BLaER1 treated with 17β-estradiol and CSF1 and Interleukin-3, amounts not matched to agents 10 nM and 100 nM (cell line): Measurements from ENCODE around the gene MANBA.

Experiments used
- H3K27ac ChIP-seq, 11 experiments: shearing (Covaris generic); formaldehyde crosslinking; 2 replicates each; pipeline ENCODE4 v1.8.1; 2022
- H3K27me3 ChIP-seq, 11 experiments: shearing (Covaris generic); formaldehyde crosslinking; 2 replicates each; pipeline ENCODE4 v1.8.1; 2022
- H3K36me3 ChIP-seq, 11 experiments: shearing (Covaris generic); formaldehyde crosslinking; 2 replicates each; pipeline ENCODE4 v1.8.1; 2022
- H3K4me1 ChIP-seq, 10 experiments: shearing (Covaris generic); formaldehyde crosslinking; 2 replicates each; pipeline ENCODE4 v1.8.1; 2022
- H3K4me2 ChIP-seq, 11 experiments: shearing (Covaris generic); formaldehyde crosslinking; 2 replicates each; pipeline ENCODE4 v1.8.1; 2022
- H3K4me3 ChIP-seq, 10 experiments: shearing (Covaris generic); formaldehyde crosslinking; 2 replicates each; pipeline ENCODE4 v1.8.1; 2022
- H3K9ac ChIP-seq, 11 experiments: shearing (Covaris generic); formaldehyde crosslinking; 2 replicates each; pipeline ENCODE4 v1.8.1; 2022
- H3K9me3 ChIP-seq, 11 experiments: shearing (Covaris generic); formaldehyde crosslinking; replicated peaks in 1 of 11; 2 replicates each; pipeline ENCODE4 v1.8.1; 2022
- H4K20me1 ChIP-seq, 11 experiments: shearing (Covaris generic); formaldehyde crosslinking; 2 replicates each; pipeline ENCODE4 v1.8.1; 2022
- Cebpa-rat ChIP-seq, 11 experiments: shearing (Covaris generic); IDR thresholded peaks; 2 replicates each; pipeline ENCODE4 v1.8.1; 2022

The MANBA gene

DNA sequence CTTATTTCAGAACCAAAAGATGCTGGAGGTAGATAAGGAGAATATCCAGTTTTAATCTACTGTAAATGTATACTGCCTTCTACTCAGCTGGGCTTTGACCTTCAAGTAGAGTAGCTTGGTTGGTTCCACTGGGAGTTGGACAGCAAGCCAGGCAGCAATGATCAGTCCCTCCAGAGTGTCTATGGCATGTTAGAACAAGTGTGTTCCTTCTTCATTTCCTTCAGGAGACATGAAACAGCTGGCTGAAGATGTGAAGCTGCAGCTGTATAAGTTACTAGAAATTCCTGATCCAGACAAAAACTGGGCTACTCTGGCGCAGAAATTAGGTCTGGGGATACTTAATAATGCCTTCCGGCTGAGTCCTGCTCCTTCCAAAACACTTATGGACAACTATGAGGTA is 148.6 kb downstream of the MANBA start:
- Histone ChIP-seq H3K9ac (peak overlapping the region in 5 of 11 experiments; percentile 2 to 63 (median 24); a peak in 3 of 22 replicates), H3K4me3 (no peak overlapping the region), H3K27me3 (no peaks in the 10 kb centered on the region), H3K36me3 (peaks cover 91 to 100% (median 98%) of the 10 kb centered on the region in 11 experiments), H4K20me1 (peaks cover 0 to 34% (median 0%) of the 10 kb centered on the region in 11 experiments; a peak in 1 of 22 replicates), H3K4me2 (peak overlapping the region; percentile 59 to 86 (median 70)), H3K27ac (peak overlapping the region in 6 of 11 experiments; percentile 33 to 73 (median 56); a peak in 6 of 22 replicates), H3K4me1 (peaks cover 43 to 64% (median 54%) of the 10 kb centered on the region in 10 experiments), H3K9me3 (no peaks in the 10 kb centered on the region)
- TF ChIP-seq Cebpa-rat (IDR thresholded peaks at IDR 0.05) = no peak

DNA sequence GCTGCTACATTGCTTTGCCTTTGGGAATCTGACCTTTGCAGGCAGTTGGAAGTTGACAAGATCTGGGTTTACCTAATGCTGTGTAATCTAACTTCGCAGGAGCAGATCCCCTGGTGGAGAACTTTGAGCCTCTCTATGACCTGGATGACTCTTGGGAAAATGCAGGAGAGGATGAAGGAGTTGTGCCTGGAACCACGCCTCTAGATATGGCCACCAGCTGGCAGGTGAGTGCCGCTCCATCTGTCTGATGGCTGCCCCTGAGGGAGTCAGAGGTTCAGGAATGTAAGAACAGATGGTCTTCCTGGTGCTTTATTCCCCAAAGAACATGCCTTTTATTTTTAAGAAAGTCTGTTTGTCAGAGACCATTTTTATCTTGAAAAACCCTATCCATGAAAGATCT is 150.3 kb downstream of the MANBA start:
- peaks cover 43 to 60% (median 52%) of the 10 kb centered on the region in 10 experiments for H3K4me1 ChIP-seq

DNA sequence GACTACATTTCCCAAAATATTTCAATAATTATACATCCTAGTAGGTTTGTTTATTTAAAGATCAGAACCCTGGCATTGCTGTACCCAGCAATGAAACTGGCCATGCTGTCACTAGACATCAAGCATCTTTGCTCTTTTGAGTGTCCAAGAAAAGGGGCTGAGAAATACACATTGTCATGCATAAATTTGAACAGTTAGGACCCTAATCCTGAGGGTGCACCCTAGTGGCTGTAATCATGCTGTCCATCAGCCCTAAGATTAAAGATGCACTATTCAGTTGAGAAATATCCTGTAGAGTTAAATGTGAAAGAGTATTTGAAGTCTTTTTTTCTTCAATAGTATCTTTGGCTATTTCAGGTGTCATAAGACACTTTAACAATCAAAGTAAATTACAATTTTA is 150.8 kb downstream of the MANBA start:
- Histone ChIP-seq H3K27ac (no peak overlapping the region), H3K4me2 (peak overlapping the region in 6 of 11 experiments; percentile 35 to 86 (median 66); a peak in 10 of 22 replicates), H3K9ac (no peak overlapping the region), H4K20me1 (peaks cover 0 to 34% (median 0%) of the 10 kb centered on the region in 11 experiments; a peak in 1 of 22 replicates), H3K4me1 (peaks cover 40 to 60% (median 50%) of the 10 kb centered on the region in 10 experiments), H3K4me3 (no peak overlapping the region), H3K27me3 (no peaks in the 10 kb centered on the region), H3K36me3 (peaks cover 91 to 100% (median 98%) of the 10 kb centered on the region in 11 experiments), H3K9me3 (no peaks in the 10 kb centered on the region)
- no peak for TF ChIP-seq Cebpa-rat (IDR thresholded peaks at IDR 0.05)

More for the DNA sequence above, 150.3 kb downstream of the MANBA start:
- peaks cover 91 to 100% (median 98%) of the 10 kb centered on the region in 11 experiments for H3K36me3 ChIP-seq
- peaks cover 0 to 34% (median 0%) of the 10 kb centered on the region in 11 experiments; a peak in 1 of 22 replicates for H4K20me1 ChIP-seq
- no peak overlapping the region for H3K4me3 ChIP-seq
- H3K9ac ChIP-seq = peak overlapping the region in 1 of 11 experiments; percentile 26; a peak in 2 of 22 replicates
- no peaks in the 10 kb centered on the region for H3K9me3 ChIP-seq
- no peaks in the 10 kb centered on the region for H3K27me3 ChIP-seq
- TF ChIP-seq Cebpa-rat (IDR thresholded peaks at IDR 0.05) = no peak
- H3K4me2 ChIP-seq = peak overlapping the region in 6 of 11 experiments; percentile 35 to 86 (median 66); a peak in 12 of 22 replicates
- H3K27ac ChIP-seq = peak overlapping the region in 1 of 11 experiments; percentile 6; a peak in 1 of 22 replicates

DNA sequence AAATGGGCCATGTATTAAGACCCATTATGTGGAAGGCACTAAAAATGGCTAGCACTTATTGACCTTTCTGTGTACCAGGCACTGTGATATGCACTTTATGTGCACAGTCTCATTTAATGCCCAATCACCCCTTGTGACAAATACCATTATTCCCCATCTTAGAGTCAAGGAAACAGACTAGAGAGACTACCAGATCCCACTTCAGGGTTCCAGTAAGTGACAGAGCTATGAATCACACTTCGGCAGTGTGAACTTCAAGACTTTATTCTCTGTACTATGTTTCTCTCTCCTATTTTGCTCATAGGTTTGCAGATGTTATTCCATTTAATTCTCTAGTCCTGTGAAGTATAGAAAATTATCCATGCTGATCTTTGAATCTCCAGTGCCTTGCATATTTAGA is 152.6 kb downstream of the MANBA start:
- Histone ChIP-seq H3K9ac (no peak overlapping the region), H3K4me1 (peaks cover 22 to 41% (median 35%) of the 10 kb centered on the region in 10 experiments), H3K4me2 (no peak overlapping the region), H3K27ac (no peak overlapping the region), H3K36me3 (peaks cover 91 to 100% (median 98%) of the 10 kb centered on the region in 11 experiments), H4K20me1 (peaks cover 0 to 26% (median 0%) of the 10 kb centered on the region in 11 experiments; a peak in 2 of 22 replicates), H3K27me3 (no peaks in the 10 kb centered on the region), H3K9me3 (no peaks in the 10 kb centered on the region), H3K4me3 (no peak overlapping the region)
- TF ChIP-seq Cebpa-rat (IDR thresholded peaks at IDR 0.05) = no peak

DNA sequence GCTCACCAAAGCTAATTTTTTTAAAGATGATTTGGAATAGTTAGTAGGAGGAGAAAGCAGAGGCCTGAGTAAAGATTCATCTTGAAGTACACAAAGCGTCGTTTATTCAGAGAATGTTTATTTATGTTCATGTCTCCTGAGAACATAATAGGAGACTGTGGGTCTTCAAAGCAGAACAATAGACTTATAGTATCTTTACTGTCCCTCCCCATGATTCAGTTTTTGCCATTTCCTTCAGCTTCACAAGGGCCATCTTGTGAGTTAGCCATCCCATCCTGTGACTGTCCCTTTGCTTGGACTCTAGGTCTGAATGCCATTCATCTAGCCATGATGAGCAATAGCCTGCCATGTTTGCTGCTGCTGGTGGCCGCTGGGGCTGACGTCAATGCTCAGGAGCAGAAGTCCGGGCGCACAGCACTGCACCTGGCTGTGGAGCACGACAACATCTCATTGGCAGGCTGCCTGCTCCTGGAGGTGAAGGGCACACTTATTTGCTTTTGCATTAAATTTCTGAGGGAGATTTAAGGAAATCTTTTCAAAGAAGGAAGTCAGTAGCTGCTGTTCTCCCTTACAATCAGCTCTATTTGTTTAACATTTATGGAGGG is 153.8 kb downstream of the MANBA start:
- H3K27me3 ChIP-seq = no peaks in the 10 kb centered on the region
- peaks cover 9 to 29% (median 23%) of the 10 kb centered on the region in 10 experiments for H3K4me1 ChIP-seq
- no peak overlapping the region for H3K27ac ChIP-seq
- TF ChIP-seq Cebpa-rat (IDR thresholded peaks at IDR 0.05) = no peak
- no peaks in the 10 kb centered on the region for H3K9me3 ChIP-seq
- peaks cover 94 to 100% (median 99%) of the 10 kb centered on the region in 11 experiments for H3K36me3 ChIP-seq
- H3K9ac ChIP-seq = no peak overlapping the region
- no peak overlapping the region for H3K4me2 ChIP-seq
- H3K4me3 ChIP-seq = no peak overlapping the region
- peaks cover 0 to 16% (median 0%) of the 10 kb centered on the region in 11 experiments; a peak in 2 of 22 replicates for H4K20me1 ChIP-seq

DNA sequence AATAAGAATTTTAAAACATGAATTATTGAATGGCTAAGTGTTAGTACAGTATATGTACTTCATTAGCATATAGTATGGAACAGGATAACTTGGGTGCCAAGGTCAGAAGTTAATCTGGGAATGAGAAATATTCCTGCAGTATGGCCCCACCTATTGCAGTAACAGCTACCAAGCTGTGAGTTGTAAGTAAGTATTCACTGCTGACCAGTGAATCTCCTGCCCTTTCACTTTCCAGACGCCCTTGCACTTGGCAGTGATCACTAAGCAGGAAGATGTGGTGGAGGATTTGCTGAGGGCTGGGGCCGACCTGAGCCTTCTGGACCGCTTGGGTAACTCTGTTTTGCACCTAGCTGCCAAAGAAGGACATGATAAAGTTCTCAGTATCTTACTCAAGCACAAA is 154.5 kb downstream of the MANBA start:
- TF ChIP-seq Cebpa-rat (IDR thresholded peaks at IDR 0.05) = no peak

DNA sequence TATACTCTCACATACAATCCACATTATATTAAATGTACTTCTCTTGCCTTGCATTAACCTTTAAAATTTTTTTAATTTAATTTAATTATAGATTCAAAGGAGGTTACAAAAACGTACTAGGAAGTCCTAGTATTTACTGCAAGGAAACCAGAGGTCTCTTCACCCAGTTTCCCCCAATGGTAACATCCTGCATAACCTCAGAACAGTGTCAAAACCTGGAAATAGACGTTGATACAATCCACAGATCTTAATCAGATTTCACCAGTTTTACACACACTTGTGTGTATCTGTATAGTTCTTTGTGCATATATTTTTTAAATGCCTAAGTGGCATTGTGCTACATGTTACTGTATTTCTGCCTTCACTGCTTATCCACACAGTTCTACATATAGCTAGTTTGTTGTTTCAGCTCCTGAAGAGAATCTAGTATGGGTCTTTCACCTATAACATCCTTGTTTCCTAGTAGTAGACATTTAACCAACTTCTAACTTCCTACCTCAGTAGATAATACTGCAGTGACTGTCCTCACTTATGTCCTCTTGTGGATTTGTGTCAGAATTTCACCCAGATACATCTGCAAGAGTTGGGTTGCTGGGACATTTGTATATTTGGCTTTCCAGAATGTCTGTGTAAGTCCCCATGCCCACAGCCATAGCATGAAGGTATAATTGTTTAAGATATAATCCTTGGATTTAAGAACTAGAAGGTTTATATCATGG is 156.4 kb downstream of the MANBA start:
- Histone ChIP-seq H3K9me3 (no peaks in the 10 kb centered on the region), H3K4me2 (no peak overlapping the region), H3K27ac (no peak overlapping the region), H4K20me1 (peaks cover 0 to 4% (median 0%) of the 10 kb centered on the region in 11 experiments; a peak in 1 of 22 replicates), H3K27me3 (no peaks in the 10 kb centered on the region), H3K36me3 (peaks cover 98 to 100% (median 100%) of the 10 kb centered on the region in 11 experiments), H3K9ac (no peak overlapping the region), H3K4me3 (no peak overlapping the region), H3K4me1 (peaks cover 0 to 3% (median 1%) of the 10 kb centered on the region in 10 experiments; a peak in 6 of 20 replicates)
- no peak for TF ChIP-seq Cebpa-rat (IDR thresholded peaks at IDR 0.05)

More for the DNA sequence above, 154.5 kb downstream of the MANBA start:
- Histone ChIP-seq H4K20me1 (peaks cover 0 to 9% (median 0%) of the 10 kb centered on the region in 11 experiments; a peak in 2 of 22 replicates), H3K9me3 (no peaks in the 10 kb centered on the region), H3K27ac (no peak overlapping the region), H3K4me3 (no peak overlapping the region), H3K4me2 (no peak overlapping the region), H3K36me3 (peaks cover 94 to 100% (median 99%) of the 10 kb centered on the region in 11 experiments), H3K4me1 (peaks cover 2 to 22% (median 16%) of the 10 kb centered on the region in 10 experiments), H3K27me3 (no peaks in the 10 kb centered on the region), H3K9ac (no peak overlapping the region)

DNA sequence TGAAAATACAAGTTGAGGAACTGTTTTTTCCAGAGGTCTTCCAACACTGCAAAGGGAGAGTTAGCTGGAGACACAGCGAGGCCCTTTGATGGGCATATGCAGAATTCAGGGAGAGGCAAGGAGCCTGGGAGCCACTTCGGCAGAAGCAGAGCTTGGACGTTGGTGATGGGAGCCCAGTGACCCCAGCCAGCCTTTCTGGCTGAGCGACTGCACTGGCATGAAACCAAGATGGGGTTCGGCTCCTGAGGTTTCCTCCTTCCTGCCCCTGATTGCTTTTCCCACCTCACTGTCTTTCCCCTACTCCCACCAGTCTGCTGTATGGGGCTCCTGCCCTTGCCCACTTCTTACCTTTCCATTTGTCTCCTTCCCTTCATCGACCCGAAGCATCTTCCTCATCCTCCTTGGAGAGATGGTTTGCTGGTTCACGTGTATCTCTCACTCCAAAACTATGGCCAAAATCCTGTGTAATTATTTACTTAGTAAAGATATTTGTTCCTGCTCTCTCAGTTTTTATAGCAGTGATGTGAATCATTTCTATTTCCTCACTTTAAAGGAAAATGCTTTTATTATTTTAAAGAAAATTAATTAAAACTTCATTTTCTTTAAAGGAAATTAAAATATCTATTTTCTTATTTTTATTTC is 159.1 kb downstream of the MANBA start:
- Histone ChIP-seq H3K27ac (no peak overlapping the region), H3K27me3 (no peaks in the 10 kb centered on the region), H3K9me3 (no peaks in the 10 kb centered on the region), H4K20me1 (peaks cover 0 to 9% (median 0%) of the 10 kb centered on the region in 11 experiments; a peak in 2 of 22 replicates), H3K4me2 (no peak overlapping the region), H3K4me3 (no peak overlapping the region), H3K4me1 (peaks cover 0 to 23% (median 0%) of the 10 kb centered on the region in 10 experiments; a peak in 6 of 20 replicates), H3K36me3 (peaks cover 98 to 100% (median 100%) of the 10 kb centered on the region in 11 experiments), H3K9ac (no peak overlapping the region)
- TF ChIP-seq Cebpa-rat (IDR thresholded peaks at IDR 0.05) = no peak
